HFFc6 (cell line): ENCODE measurements around the gene OR6B3. TPM values are rescaled to one million over a fixed set of nuclear protein-coding genes. Genes with fewer than 3 reads are reported as not detected.
A peak's percentile ranks its signal among the peaks of the same experiment; 100 is the strongest.

Experiments
- DNase-seq: peaks from one replicate; pipeline ENCODE4 v3.0.0-alpha.2; 2018
- H3K27ac Mint-ChIP-seq: 2 replicates; pipeline ENCODE4 v1.8.0; 2020; ENCODE audit warnings: mild to moderate bottlenecking, mixed read lengths
- H3K27me3 Mint-ChIP-seq: 2 replicates; pipeline ENCODE4 v1.8.0; 2021; ENCODE audit warnings: mild to moderate bottlenecking, moderate library complexity, mixed read lengths; ENCODE audit not compliant: insufficient read depth
- H3K36me3 Mint-ChIP-seq: 2 replicates; pipeline ENCODE4 v1.8.0; 2021; ENCODE audit warnings: low read depth, mixed read lengths
- H3K4me1 Mint-ChIP-seq: 2 replicates; pipeline ENCODE4 v1.8.0; 2020; ENCODE audit warnings: low read depth, mixed read lengths
- H3K4me3 Mint-ChIP-seq: 2 replicates; pipeline ENCODE4 v1.8.0; 2020; ENCODE audit warnings: mild to moderate bottlenecking, moderate library complexity, mixed read lengths
- H3K9me3 Mint-ChIP-seq: 2 replicates; pipeline ENCODE4 v1.8.0; 2020; ENCODE audit warnings: mild to moderate bottlenecking, mixed read lengths
- total RNA-seq, 6 experiments: library from RNA; stranded (reverse); fragmentation: NEBNext Ultra II Directional; extraction: Animal tissue kit (Norgen Biotek cat#: 25700); gene quantifications; 2 replicates in 1 of 6; 3 replicates in 5 of 6; pipeline ENCODE4 v1.2.3, GENCODE V29; 2021
- TF ChIP-seq, protein P1 (sequence below): fragments of 200-600 bp; sonication (generic); IDR thresholded peaks from 2 replicates; pipeline ENCODE4 v1.5.0; 2021; ENCODE audit warnings: antibody characterized with exemption, mild to moderate bottlenecking

The OR6B3 gene
- total RNA-seq, 6 experiments from 2014 or later, result not detected

DNA sequence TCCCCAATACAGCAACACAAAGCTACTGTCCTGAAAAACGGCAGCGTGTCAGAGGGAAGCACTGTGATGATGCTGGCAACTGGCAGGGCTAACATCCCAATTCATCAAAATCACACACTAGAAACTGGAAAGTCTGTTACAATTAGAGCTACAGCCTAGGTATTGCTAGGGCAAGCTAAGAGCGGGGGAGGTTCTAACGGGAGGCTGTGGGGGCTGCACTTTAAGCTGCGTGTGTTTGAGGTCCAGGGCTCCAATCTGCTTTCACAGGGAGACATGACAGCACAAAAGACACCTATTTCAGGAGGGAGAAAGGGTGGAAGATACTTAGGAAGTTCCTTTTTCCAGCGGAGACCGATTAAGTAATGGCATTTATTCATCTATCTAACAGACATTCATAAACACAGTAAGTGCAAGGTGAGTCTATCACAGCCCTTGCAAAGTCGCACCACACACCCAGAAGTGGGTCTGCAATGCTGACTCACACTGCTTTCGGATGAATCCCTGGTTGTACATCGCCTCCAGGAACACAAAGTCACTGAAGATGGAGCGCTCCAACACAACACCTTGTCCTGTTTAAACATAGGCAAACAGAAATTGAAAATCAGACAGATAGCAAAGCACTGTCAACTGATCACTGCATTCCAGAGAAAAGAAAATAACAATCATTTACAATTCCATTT is 35.1 kb downstream of the OR6B3 start:
- Mint-ChIP-seq H3K9me3 (no peaks in the 10 kb centered on the region), H3K27ac (peak overlapping the region; percentile 9; the same call in 1 of the 2 replicates), H3K36me3 (peaks cover 22% of the 10 kb centered on the region), H3K27me3 (peaks cover 2% of the 10 kb centered on the region; the same call in 1 of the 2 replicates), H3K4me3 (no peak overlapping the region), H3K4me1 (peaks cover 6% of the 10 kb centered on the region; the same call in 1 of the 2 replicates)
- DNase-seq, result no peak
- TF ChIP-seq, protein P1, sequence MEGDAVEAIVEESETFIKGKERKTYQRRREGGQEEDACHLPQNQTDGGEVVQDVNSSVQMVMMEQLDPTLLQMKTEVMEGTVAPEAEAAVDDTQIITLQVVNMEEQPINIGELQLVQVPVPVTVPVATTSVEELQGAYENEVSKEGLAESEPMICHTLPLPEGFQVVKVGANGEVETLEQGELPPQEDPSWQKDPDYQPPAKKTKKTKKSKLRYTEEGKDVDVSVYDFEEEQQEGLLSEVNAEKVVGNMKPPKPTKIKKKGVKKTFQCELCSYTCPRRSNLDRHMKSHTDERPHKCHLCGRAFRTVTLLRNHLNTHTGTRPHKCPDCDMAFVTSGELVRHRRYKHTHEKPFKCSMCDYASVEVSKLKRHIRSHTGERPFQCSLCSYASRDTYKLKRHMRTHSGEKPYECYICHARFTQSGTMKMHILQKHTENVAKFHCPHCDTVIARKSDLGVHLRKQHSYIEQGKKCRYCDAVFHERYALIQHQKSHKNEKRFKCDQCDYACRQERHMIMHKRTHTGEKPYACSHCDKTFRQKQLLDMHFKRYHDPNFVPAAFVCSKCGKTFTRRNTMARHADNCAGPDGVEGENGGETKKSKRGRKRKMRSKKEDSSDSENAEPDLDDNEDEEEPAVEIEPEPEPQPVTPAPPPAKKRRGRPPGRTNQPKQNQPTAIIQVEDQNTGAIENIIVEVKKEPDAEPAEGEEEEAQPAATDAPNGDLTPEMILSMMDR, result no peak

DNA sequence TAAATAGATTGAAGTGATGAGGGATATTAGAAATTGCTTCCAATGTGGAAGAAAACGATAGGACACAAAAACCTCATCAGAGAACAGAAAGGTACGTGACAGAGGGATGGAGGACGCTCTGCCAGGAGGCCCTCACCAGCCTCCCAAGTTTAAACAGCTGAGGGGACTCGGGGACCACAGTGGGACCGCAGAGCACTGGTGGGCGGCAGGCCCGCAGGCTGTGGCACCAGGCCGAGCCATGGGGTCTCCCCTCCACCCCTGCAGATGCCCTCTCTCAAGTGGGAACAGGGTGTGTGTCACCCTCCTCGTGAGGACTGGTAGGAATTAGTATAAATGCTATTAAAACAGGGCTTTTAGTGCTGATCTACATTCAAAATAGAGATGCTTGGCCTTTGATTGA is 39.0 kb downstream of the OR6B3 start:
- Mint-ChIP-seq H3K27ac (no peak overlapping the region), H3K4me1 (peaks cover 7% of the 10 kb centered on the region; the same call in 1 of the 2 replicates), H3K27me3 (peaks cover 2% of the 10 kb centered on the region; the same call in 1 of the 2 replicates), H3K9me3 (no peaks in the 10 kb centered on the region), H3K4me3 (no peak overlapping the region), H3K36me3 (peaks cover 24% of the 10 kb centered on the region)
- DNase-seq, result no peak
- TF ChIP-seq, protein P1, result no peak

DNA sequence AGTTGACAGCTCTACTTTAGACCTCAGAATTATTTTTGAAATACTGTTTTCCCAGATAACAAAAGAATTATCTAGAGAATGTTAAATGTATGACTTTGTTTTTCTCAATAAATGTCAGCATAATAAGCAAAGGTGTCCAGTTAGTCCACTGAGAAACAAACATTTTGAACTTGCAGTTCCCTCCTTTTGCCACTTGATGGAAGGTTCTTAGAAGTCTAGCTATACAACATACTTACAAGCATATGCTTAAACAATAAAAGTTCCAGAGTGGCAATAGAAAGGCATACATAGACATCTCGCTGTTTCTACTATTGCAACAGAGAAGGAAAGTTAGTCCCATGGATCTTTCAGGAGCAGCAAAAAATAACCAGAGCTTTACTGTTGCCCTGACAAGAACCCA is 40.0 kb downstream of the OR6B3 start:
- DNase-seq, result peak; percentile 33
- H3K4me1 Mint-ChIP-seq, result peaks cover 7% of the 10 kb centered on the region; the same call in 1 of the 2 replicates
- H3K9me3 Mint-ChIP-seq, result no peaks in the 10 kb centered on the region
- peaks cover 2% of the 10 kb centered on the region; the same call in 1 of the 2 replicates for H3K27me3 Mint-ChIP-seq
- no peak overlapping the region for H3K4me3 Mint-ChIP-seq
- peaks cover 16% of the 10 kb centered on the region for H3K36me3 Mint-ChIP-seq
- H3K27ac Mint-ChIP-seq, result no peak overlapping the region
- TF ChIP-seq, protein P1, result peak; percentile 66

DNA sequence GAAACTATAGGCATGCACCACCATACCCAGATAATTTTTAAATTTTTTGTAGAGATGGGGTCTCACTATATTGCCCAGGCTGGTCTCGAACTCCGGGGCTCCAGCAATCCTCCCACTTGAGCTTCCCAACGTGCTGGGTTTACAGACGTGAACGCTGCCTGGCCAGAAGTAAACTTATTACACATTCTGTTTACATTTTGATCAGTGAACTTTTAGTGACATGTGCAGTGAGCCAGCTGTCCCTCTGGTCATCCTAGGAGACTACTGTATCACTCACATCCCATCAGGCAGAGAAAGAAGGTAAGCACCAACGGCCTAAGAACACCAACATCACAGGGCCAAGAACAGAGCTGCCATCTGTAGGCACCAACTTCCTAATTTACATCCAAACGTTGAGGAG is 50.3 kb downstream of the OR6B3 start:
- H3K9me3 Mint-ChIP-seq, result no peaks in the 10 kb centered on the region
- H3K27me3 Mint-ChIP-seq, result peaks cover 1% of the 10 kb centered on the region; the same call in 1 of the 2 replicates
- DNase-seq, result no peak
- no peak overlapping the region for H3K27ac Mint-ChIP-seq
- no peak overlapping the region for H3K4me3 Mint-ChIP-seq
- peaks cover 28% of the 10 kb centered on the region for H3K36me3 Mint-ChIP-seq
- H3K4me1 Mint-ChIP-seq, result no peaks in the 10 kb centered on the region
- TF ChIP-seq, protein P1, result no peak

DNA sequence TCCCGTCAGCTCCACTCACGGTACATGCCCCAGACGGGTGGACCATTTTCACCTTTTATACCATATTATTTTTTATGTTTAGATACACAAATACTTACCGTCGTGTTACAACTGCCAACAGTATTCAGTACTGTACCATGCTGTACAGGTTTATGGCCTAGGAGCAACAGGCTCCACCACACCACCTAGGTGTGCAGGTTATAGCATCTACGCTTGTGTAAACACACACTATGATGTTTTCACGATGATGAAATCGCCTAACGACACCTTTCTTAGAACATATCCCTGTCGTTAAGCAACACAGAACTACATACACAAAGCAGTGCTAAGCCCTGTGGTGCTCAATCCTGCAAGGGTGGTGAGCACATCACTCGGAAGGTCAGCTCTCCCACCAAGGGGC is 52.6 kb downstream of the OR6B3 start:
- H3K4me3 Mint-ChIP-seq, result no peak overlapping the region
- no peaks in the 10 kb centered on the region for H3K4me1 Mint-ChIP-seq
- H3K27me3 Mint-ChIP-seq, result peaks cover 1% of the 10 kb centered on the region; the same call in 1 of the 2 replicates
- TF ChIP-seq, protein P1, result no peak
- H3K36me3 Mint-ChIP-seq, result peaks cover 29% of the 10 kb centered on the region
- DNase-seq, result no peak
- H3K27ac Mint-ChIP-seq, result no peak overlapping the region
- H3K9me3 Mint-ChIP-seq, result no peaks in the 10 kb centered on the region
